K562 (cell line): Measurements from ENCODE around the gene ATXN1. TPM values are rescaled to one million over a fixed set of nuclear protein-coding genes. Genes with fewer than 3 reads are reported as not detected.
A peak's percentile ranks its signal among the peaks of the same experiment; 100 is the strongest.

Experiments
- ATF3 ChIP-seq, 2 experiments: fragments of 450-650 bp in 1 of 2; sonication (generic) in 1 of 2; formaldehyde crosslinking in 1 of 2; IDR thresholded peaks in 1 of 2; conservative IDR thresholded peaks in 1 of 2; 2 replicates each; pipeline versions ENCODE4 v1.6.1 to v1.8.1; 2016 to 2023; ENCODE audit warnings: mild to moderate bottlenecking in 2 of 2, moderate library complexity in 2 of 2, inconsistent platforms in 1 of 2, missing genetic modification reagents in 1 of 2
- BCLAF1 ChIP-seq, 2 experiments: fragments of 450-650 bp in 1 of 2; IDR thresholded peaks; 2 replicates each; pipeline ENCODE4 v1.6.1; 2011 to 2017; ENCODE audit warnings: low read depth in 2 of 2, antibody characterized with exemption in 1 of 2, borderline replicate concordance in 1 of 2, low read length in 1 of 2, mild to moderate bottlenecking in 1 of 2, mixed read lengths in 1 of 2; ENCODE audit not compliant: control insufficient read depth in 1 of 2
- E2F6 ChIP-seq, 2 experiments: IDR thresholded peaks; 2 replicates each; pipeline ENCODE4 v1.6.1; 2011; ENCODE audit warnings: borderline replicate concordance in 1 of 2, control low read depth in 1 of 2, low read depth in 1 of 2, low read length in 1 of 2, mild to moderate bottlenecking in 1 of 2, mixed read lengths in 1 of 2, moderate library complexity in 1 of 2; ENCODE audit not compliant: insufficient read depth in 1 of 2, insufficient read length in 1 of 2, poor library complexity in 1 of 2, severe bottlenecking in 1 of 2; ENCODE audit errors: extremely low read depth in 1 of 2
- FOXK1 ChIP-seq: sonication (generic); formaldehyde crosslinking; IDR thresholded peaks from 2 replicates; pipeline ENCODE4 v1.8.0; 2022; ENCODE audit warnings: missing genetic modification reagents, mild to moderate bottlenecking, borderline replicate concordance
- FOXO4 ChIP-seq: fragments of 450-650 bp; formaldehyde crosslinking; IDR thresholded peaks from 2 replicates; pipeline ENCODE4 v1.4.0; 2020; ENCODE audit warnings: mild to moderate bottlenecking, moderate library complexity
- HMGN3 ChIP-seq: IDR thresholded peaks from 2 replicates; pipeline ENCODE4 v1.6.1; 2011; ENCODE audit warnings: borderline replicate concordance, low read depth, mild to moderate bottlenecking, mixed read lengths, low read length; ENCODE audit not compliant: insufficient read length; ENCODE audit errors: extremely low read depth
- LEF1 ChIP-seq: fragments of 450-650 bp; IDR thresholded peaks from 2 replicates; pipeline ENCODE4 v1.6.1; 2016; ENCODE audit warnings: mild to moderate bottlenecking
- MTA2 ChIP-seq: fragments of 450-650 bp; IDR thresholded peaks from 2 replicates; pipeline ENCODE4 v1.6.1; 2016; ENCODE audit warnings: low read depth
- NR4A1 ChIP-seq, 2 experiments: fragments of 250-450 bp in 1 of 2; fragments of 450-650 bp in 1 of 2; sonication (Bioruptor Pico) in 1 of 2; IDR thresholded peaks; 2 replicates each; pipeline versions ENCODE4 v1.4.0 to v1.6.1; 2016 to 2020; ENCODE audit warnings: mild to moderate bottlenecking in 2 of 2, missing compliant biosample characterization in 1 of 2, missing genetic modification characterization in 1 of 2, moderate library complexity in 1 of 2
- RBM17 ChIP-seq: fragments of 200-400 bp; formaldehyde crosslinking; IDR thresholded peaks from 2 replicates; pipeline ENCODE4 v1.6.1; 2017; ENCODE audit warnings: low read depth, mild to moderate bottlenecking, low read length, borderline replicate concordance
- SMAD3 ChIP-seq: fragments of 450-650 bp; formaldehyde crosslinking; conservative IDR thresholded peaks from 2 replicates; pipeline ENCODE4 v1.4.0; 2020; ENCODE audit warnings: mild to moderate bottlenecking
- TBL1XR1 ChIP-seq, 2 experiments: IDR thresholded peaks; 2 replicates each; pipeline ENCODE4 v1.6.1; 2012; ENCODE audit warnings: improper control_type of control experiment in 2 of 2, low read length in 2 of 2, mild to moderate bottlenecking in 1 of 2
- ZHX1 ChIP-seq: fragments of 150-350 bp; conservative IDR thresholded peaks from 2 replicates; pipeline ENCODE4 v1.6.1; 2014; ENCODE audit warnings: low read length
- ZNF436 ChIP-seq: fragments of 250-450, 450-650 bp; sonication (Bioruptor Pico); formaldehyde crosslinking; IDR thresholded peaks from 2 replicates; pipeline ENCODE4 v1.7.0; 2020; ENCODE audit warnings: mild to moderate bottlenecking
- polyA plus RNA-seq, 8 experiments: library from polyadenylated mRNA; depleted of rRNA in 4 of 8; stranded (reverse) in 5 of 8; unstranded in 3 of 8; fragments of >200 nt; fragmentation: Nextera tagmentation in 2 of 8; fragmentation: Illumina TruSeq in 1 of 8; extraction: Ambion mirVana in 2 of 8; extraction: Trizol in 1 of 8; gene quantifications; 2 replicates each; pipeline versions ENCODE4 v1.2.1 to v1.2.3, GENCODE V29; 2011 to 2014; ENCODE audit warnings: inconsistent platforms in 1 of 8, missing spikeins in 1 of 8
- total RNA-seq, 7 experiments: library from RNA; depleted of rRNA in 6 of 7; stranded (reverse); fragments of >200 nt in 6 of 7; fragmentation: Illumina TruSeq in 2 of 7; extraction: Trizol in 2 of 7; gene quantifications; 2 replicates each; pipeline versions ENCODE4 v1.2.1 to v1.2.3, GENCODE V29; 2011 to 2021; ENCODE audit warnings: low replicate concordance in 1 of 7

Gene ATXN1
- total and polyA plus RNA-seq, 9 of the 15 experiments (the other 6 are each of a cell fraction or from before 2014, with no cell fraction given), result under 0.01 to 1.2 (median 0.58) TPM

DNA sequence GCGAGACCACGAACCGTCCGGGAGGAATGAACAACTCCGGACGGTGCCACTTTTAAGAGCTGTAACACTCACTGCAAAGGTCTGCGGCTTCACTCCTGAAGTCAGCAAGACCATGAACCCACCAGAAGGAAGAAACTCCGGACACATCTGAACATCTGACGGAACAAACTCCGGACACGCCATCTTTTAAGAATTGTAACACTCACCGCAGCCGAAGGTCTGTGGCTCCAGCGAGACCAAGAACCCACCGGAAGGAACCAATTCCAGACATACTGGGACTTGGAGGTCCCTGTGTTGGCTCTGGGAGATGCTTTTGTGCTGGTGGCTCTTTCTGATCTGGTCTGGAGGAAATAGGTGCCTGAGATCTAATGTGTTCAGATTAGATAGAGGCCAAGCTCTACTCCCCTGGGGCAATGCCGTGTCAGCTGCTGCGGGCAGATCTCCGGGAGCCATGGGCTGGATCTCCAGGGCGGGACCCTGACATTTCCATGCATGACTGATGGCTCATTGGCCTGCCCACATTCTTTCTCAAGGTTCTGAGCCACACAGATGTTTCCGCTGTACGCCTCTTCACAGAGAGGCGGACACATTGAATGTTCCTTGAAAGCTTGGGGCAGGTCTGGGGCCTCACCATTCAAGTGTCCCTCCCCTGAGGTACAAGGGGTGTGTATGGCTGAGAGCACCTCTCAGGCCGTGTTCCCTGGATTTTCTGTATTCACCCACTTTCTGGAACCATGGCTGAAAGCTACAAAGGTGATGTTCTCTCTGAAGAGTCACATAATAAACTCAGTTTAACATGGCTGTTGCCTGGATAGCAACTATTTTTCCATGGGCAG lies 493.6 kb downstream of the ATXN1 start (continued):
- TF ChIP-seq E2F6 (IDR thresholded peaks at IDR 0.05; ENCODE audit: borderline replicate concordance in 1 of 2, extremely low read depth in 1 of 2, insufficient read depth in 1 of 2, insufficient read length in 1 of 2, low read depth in 1 of 2, low read length in 1 of 2, poor library complexity in 1 of 2, severe bottlenecking in 1 of 2) (peak in 1 of 2 experiments; percentile 64), LEF1 (peak; percentile 84), BCLAF1 (IDR thresholded peaks at IDR 0.05; ENCODE audit: borderline replicate concordance in 1 of 2, control insufficient read depth in 1 of 2, low read depth in 2 of 2, low read length in 1 of 2) (peak in 1 of 2 experiments; percentile 39; a peak in 2 of 4 replicates), RBM17 (no peak), HMGN3 (peak; percentile 98), FOXK1 (CRISPR knock-in tag) (peak; percentile 63; the same call in 1 of the 2 replicates), SMAD3 (CRISPR knock-in tag) (peak; percentile 70), TBL1XR1 (IDR thresholded peaks at IDR 0.05; ENCODE audit: low read length in 2 of 2) (peak; percentile 96 to 98), ATF3 (IDR thresholded peaks at IDR 0.05) (no peak), ATF3 (CRISPR knock-in tag; conservative IDR thresholded peaks at IDR 0.05) (no peak; the same call in 1 of the 2 replicates), ZNF436 (CRISPR knock-in tag) (peak; percentile 58; the same call in 1 of the 2 replicates), NR4A1 (CRISPR knock-in tag; IDR thresholded peaks at IDR 0.05) (no peak), NR4A1 (tag; IDR thresholded peaks at IDR 0.05) (peak; percentile 79; the same call in 1 of the 2 replicates), FOXO4 (CRISPR knock-in tag) (peak; percentile 74; the same call in 1 of the 2 replicates), MTA2 (peak; percentile 94), ZHX1 (no peak)
